PFSK-1 (cell line): ENCODE measurements around the gene TPGS1.

Experiments used
- POLR2AphosphoS5 ChIP-seq: IDR thresholded peaks from 2 replicates; pipeline ENCODE4 v1.6.1; 2012; ENCODE audit warnings: low read depth, mild to moderate bottlenecking, control low read depth, low read length, moderate library complexity
- TF ChIP-seq, protein P1 (sequence below), 2 experiments: IDR thresholded peaks; 2 replicates each; pipeline versions ENCODE4 v1.6.1 to v1.8.0; 2011 to 2012; ENCODE audit warnings: low read depth in 2 of 2, low read length in 2 of 2, control low read depth in 1 of 2, inconsistent platforms in 1 of 2, mild to moderate bottlenecking in 1 of 2, moderate library complexity in 1 of 2; ENCODE audit not compliant: insufficient read depth in 1 of 2

GRCh38 chr19:478976-479375 is 28.3 kb upstream of the TPGS1 start:
- no peak for TF ChIP-seq POLR2AphosphoS5
- TF ChIP-seq, protein P1, sequence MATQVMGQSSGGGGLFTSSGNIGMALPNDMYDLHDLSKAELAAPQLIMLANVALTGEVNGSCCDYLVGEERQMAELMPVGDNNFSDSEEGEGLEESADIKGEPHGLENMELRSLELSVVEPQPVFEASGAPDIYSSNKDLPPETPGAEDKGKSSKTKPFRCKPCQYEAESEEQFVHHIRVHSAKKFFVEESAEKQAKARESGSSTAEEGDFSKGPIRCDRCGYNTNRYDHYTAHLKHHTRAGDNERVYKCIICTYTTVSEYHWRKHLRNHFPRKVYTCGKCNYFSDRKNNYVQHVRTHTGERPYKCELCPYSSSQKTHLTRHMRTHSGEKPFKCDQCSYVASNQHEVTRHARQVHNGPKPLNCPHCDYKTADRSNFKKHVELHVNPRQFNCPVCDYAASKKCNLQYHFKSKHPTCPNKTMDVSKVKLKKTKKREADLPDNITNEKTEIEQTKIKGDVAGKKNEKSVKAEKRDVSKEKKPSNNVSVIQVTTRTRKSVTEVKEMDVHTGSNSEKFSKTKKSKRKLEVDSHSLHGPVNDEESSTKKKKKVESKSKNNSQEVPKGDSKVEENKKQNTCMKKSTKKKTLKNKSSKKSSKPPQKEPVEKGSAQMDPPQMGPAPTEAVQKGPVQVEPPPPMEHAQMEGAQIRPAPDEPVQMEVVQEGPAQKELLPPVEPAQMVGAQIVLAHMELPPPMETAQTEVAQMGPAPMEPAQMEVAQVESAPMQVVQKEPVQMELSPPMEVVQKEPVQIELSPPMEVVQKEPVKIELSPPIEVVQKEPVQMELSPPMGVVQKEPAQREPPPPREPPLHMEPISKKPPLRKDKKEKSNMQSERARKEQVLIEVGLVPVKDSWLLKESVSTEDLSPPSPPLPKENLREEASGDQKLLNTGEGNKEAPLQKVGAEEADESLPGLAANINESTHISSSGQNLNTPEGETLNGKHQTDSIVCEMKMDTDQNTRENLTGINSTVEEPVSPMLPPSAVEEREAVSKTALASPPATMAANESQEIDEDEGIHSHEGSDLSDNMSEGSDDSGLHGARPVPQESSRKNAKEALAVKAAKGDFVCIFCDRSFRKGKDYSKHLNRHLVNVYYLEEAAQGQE (IDR thresholded peaks at IDR 0.05; ENCODE audit: insufficient read depth in 1 of 2, low read depth in 2 of 2, low read length in 2 of 2) = no peak
